HepG2 (cell line): Measurements from ENCODE around the gene AKAP3. TPM values are rescaled to one million over a fixed set of nuclear protein-coding genes. Genes with fewer than 3 reads are reported as not detected.

Source experiments
- AGO1 ChIP-seq: fragments of 200-400 bp; formaldehyde crosslinking; IDR thresholded peaks from 2 replicates; pipeline ENCODE4 v1.6.1; 2017; ENCODE audit warnings: mild to moderate bottlenecking, low read depth, low read length, moderate library complexity; ENCODE audit not compliant: poor library complexity, severe bottlenecking
- ARID2 ChIP-seq: sonication (generic); formaldehyde crosslinking; IDR thresholded peaks from 2 replicates; pipeline ENCODE4 v1.8.1; 2022; ENCODE audit warnings: mild to moderate bottlenecking, missing genetic modification reagents, borderline replicate concordance
- BHLHE40 ChIP-seq: IDR thresholded peaks from 2 replicates; pipeline ENCODE4 v1.6.1; 2011; ENCODE audit warnings: low read length, improper control_type of control experiment
- DZIP1 ChIP-seq: sonication (generic); formaldehyde crosslinking; IDR thresholded peaks from 2 replicates; pipeline ENCODE4 v1.5.0; 2020; ENCODE audit warnings: mild to moderate bottlenecking, missing genetic modification reagents
- EHMT2 ChIP-seq: fragments of 200-600 bp; sonication (generic); IDR thresholded peaks from 2 replicates; pipeline ENCODE4 v1.7.0; 2017; ENCODE audit warnings: antibody characterized with exemption, low read depth, low read length, borderline replicate concordance
- HDAC2 ChIP-seq: sonication (generic); formaldehyde crosslinking; IDR thresholded peaks from 2 replicates; pipeline ENCODE4 v1.4.0; 2020; ENCODE audit warnings: missing genetic modification reagents
- HOXA9 ChIP-seq: sonication (generic); formaldehyde crosslinking; IDR thresholded peaks from 2 replicates; pipeline ENCODE4 v1.8.1; 2022; ENCODE audit warnings: missing genetic modification reagents, mild to moderate bottlenecking, moderate library complexity, borderline replicate concordance
- MLLT10 ChIP-seq: sonication (generic); formaldehyde crosslinking; IDR thresholded peaks from 2 replicates; pipeline ENCODE4 v1.4.0; 2020; ENCODE audit warnings: missing genetic modification reagents
- MYC ChIP-seq: sonication (generic); formaldehyde crosslinking; IDR thresholded peaks from 2 replicates; pipeline ENCODE4 v1.9.0; 2021; ENCODE audit warnings: missing genetic modification reagents, borderline replicate concordance
- NR2F1 ChIP-seq, 2 experiments: fragments of 450-650 bp in 1 of 2; formaldehyde crosslinking in 1 of 2; IDR thresholded peaks; 2 replicates each; pipeline versions ENCODE4 v1.5.0 to v1.6.1; 2016 to 2020; ENCODE audit warnings: mild to moderate bottlenecking in 1 of 2, missing compliant biosample characterization in 1 of 2, missing genetic modification reagents in 1 of 2, moderate library complexity in 1 of 2
- PCBP2 ChIP-seq: fragments of 200-400 bp; formaldehyde crosslinking; optimal IDR thresholded peaks from 2 replicates; pipeline ENCODE3; 2018; ENCODE audit warnings: low read length, low read depth; ENCODE audit not compliant: poor library complexity, severe bottlenecking
- SRSF1 ChIP-seq: fragments of 200-400 bp; formaldehyde crosslinking; optimal IDR thresholded peaks from 2 replicates; pipeline ENCODE3; 2017; ENCODE audit warnings: mild to moderate bottlenecking, low read depth, low read length, moderate library complexity
- ZFP37 ChIP-seq: sonication (generic); formaldehyde crosslinking; IDR thresholded peaks from 2 replicates; pipeline ENCODE4 v1.4.0; 2020; ENCODE audit warnings: missing genetic modification reagents, borderline replicate concordance
- ZFP82 ChIP-seq: sonication (generic); formaldehyde crosslinking; IDR thresholded peaks from 2 replicates; pipeline ENCODE4 v1.5.1; 2020; ENCODE audit warnings: mild to moderate bottlenecking, missing genetic modification reagents, borderline replicate concordance
- ZNF496 ChIP-seq: sonication (generic); formaldehyde crosslinking; IDR thresholded peaks from 2 replicates; pipeline ENCODE4 v1.8.1; 2023; ENCODE audit warnings: mild to moderate bottlenecking, moderate library complexity, missing genetic modification reagents; ENCODE audit not compliant: insufficient replicate concordance
- ZNF546 ChIP-seq: sonication (generic); formaldehyde crosslinking; conservative IDR thresholded peaks from 2 replicates; pipeline ENCODE4 v1.8.1; 2023; ENCODE audit warnings: mild to moderate bottlenecking, missing genetic modification reagents
- ZNF652 ChIP-seq: IDR thresholded peaks from 2 replicates; pipeline ENCODE4 v1.6.1; 2016; ENCODE audit warnings: low read depth, borderline replicate concordance
- ZNF710 ChIP-seq: sonication (generic); formaldehyde crosslinking; IDR thresholded peaks from 2 replicates; pipeline ENCODE4 v1.5.0; 2020; ENCODE audit warnings: mild to moderate bottlenecking, missing genetic modification reagents, borderline replicate concordance
- ZNF776 ChIP-seq: sonication (generic); formaldehyde crosslinking; IDR thresholded peaks from 2 replicates; pipeline ENCODE4 v1.4.0; 2020; ENCODE audit warnings: mild to moderate bottlenecking, missing genetic modification reagents
- ZNF850 ChIP-seq: sonication (generic); formaldehyde crosslinking; conservative IDR thresholded peaks from 2 replicates; pipeline ENCODE4 v1.9.0; 2021; ENCODE audit warnings: mild to moderate bottlenecking, missing genetic modification reagents
- ZSCAN5A ChIP-seq: sonication (generic); formaldehyde crosslinking; IDR thresholded peaks from 2 replicates; pipeline ENCODE4 v1.8.0; 2022; ENCODE audit warnings: mild to moderate bottlenecking, missing genetic modification reagents, borderline replicate concordance
- polyA plus RNA-seq, 8 experiments: library from polyadenylated mRNA; depleted of rRNA in 3 of 8; stranded (reverse) in 7 of 8; unstranded in 1 of 8; fragments of >200 nt; fragmentation: Illumina TruSeq in 4 of 8; extraction: Trizol in 4 of 8; gene quantifications; 2 replicates each; pipeline versions ENCODE4 v1.2.1 to v1.2.3, GENCODE V29; 2011 to 2016; ENCODE audit warnings: low read depth in 4 of 8, missing spikeins in 1 of 8, mixed read lengths in 1 of 8; ENCODE audit not compliant: insufficient read depth in 1 of 8
- total RNA-seq, 5 experiments: library from RNA; depleted of rRNA; stranded (reverse); fragments of >200 nt; fragmentation: Illumina TruSeq; extraction: Trizol; gene quantifications; 2 replicates each; pipeline ENCODE4 v1.2.3, GENCODE V29; 2016; ENCODE audit warnings: low read depth in 1 of 5

AKAP3 gene
- total and polyA plus RNA-seq, 2 of the 13 experiments (the other 11 are each of a cell fraction or from before 2014, with no cell fraction given), result 0.22 to 0.49 TPM

GRCh38 chr12:4648501-4649357, at the start of gene AKAP3, which contains the start of gene NDUFA9 (continued):
- TF ChIP-seq ZNF546 (no peak), ZFP82 (CRISPR knock-in tag) (no peak), ZNF776 (no peak), SRSF1 (no peak), MYC (CRISPR knock-in tag) (no peak), ZSCAN5A (CRISPR knock-in tag) (peak; percentile 78; the same call in 1 of the 2 replicates), BHLHE40 (no peak), PCBP2 (no peak), HOXA9 (peak; percentile 54; the same call in 1 of the 2 replicates), EHMT2 (no peak; the same call in 1 of the 2 replicates), AGO1 (no peak), ZNF652 (CRISPR knock-in tag) (peak; percentile 28; the same call in 1 of the 2 replicates), ZFP37 (no peak), HDAC2 (CRISPR knock-in tag) (peak; percentile 38; the same call in 1 of the 2 replicates), ZNF850 (CRISPR knock-in tag) (no peak), ZNF496 (CRISPR knock-in tag) (no peak), MLLT10 (CRISPR knock-in tag) (no peak), ARID2 (CRISPR knock-in tag) (peak; percentile 48; the same call in 1 of the 2 replicates), ZNF710 (CRISPR knock-in tag) (peak; percentile 61; the same call in 1 of the 2 replicates), NR2F1 (CRISPR knock-in tag; IDR thresholded peaks at IDR 0.05) (no peak), DZIP1 (CRISPR knock-in tag) (no peak)
